NCI-H2107 treated with DMSO at 0.1 percent for 48 hours (cell line): ENCODE data around the gene MCC.

ENCODE experiments used
- DNase-seq: peaks from one replicate; lab custom pipeline; 2025; ENCODE audit not compliant: unreplicated experiment; lab: John Stamatoyannopoulos, UW

MCC gene

GRCh38 chr5:113325054-113325453 lies 163.2 kb downstream of the MCC start:
- no peak for DNase-seq

GRCh38 chr5:113321276-113321675 lies 167.0 kb downstream of the MCC start:
- DNase-seq = no peak

DNA sequence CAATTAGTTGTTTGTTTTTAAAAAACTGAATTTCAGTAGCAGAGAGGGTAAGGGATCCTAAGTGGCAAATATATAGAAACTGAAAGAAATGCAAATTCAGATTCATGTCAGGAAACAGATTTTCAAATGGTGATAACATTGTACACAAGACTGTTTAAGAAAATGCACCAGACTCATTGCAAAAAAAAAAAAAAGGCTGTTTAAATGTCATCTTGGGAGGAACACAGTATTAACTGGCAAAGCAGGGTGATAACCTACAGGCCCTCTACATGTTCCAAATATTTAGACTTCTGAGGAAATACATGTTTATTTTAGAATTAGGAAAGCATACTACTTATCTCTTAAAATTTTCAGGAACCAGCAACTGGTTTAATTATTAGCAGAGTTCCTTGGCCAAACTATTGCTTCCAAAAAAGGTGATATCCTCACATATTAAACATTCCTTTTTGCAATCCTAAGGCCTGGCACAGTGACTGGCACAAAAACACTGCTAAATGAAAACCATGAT lies 167.9 kb downstream of the MCC start:
- DNase-seq = no peak

DNA sequence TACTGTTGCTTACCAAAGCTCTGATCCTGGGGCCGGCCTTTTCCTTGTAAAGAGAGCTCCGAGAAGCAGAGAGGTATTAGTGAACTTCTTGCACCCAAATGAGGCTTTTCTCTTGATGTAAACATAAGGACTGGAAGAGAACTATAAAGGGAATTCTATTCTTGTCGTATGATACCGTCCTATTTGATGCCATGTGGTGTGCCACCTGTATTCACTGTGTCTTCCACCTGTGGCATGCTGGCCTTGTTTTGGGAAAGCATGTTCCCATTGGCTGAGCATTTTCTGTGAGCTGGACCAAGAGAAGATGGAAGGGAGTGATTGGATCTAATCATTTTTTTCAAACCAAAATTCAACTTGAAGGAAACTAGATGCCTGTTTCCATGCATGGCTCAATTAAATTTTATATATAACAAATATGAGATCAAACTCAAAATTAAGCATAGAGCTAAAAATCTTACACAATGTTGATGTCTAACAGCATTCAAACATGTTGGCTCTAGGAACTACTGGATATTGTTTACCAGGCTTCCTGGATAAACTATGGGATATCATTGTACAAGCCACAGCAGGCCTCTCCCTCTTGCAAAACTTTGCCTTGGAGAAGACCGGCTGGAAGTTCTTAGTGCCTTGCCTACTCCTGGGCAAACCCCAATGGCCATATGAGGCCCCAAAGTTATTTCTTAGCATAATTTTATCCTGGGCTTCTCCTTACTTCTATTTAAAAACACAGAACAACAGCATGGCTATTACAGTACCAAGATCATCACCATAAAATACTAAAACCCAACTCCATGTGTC lies 168.8 kb downstream of the MCC start:
- no peak for DNase-seq

- DNase-seq = no peak
Measured at GRCh38 chr5:113317636-113318035, 170.6 kb downstream of the MCC start.

GRCh38 chr5:113311301-113311700 lies 177.0 kb downstream of the MCC start:
- DNase-seq = no peak

DNA sequence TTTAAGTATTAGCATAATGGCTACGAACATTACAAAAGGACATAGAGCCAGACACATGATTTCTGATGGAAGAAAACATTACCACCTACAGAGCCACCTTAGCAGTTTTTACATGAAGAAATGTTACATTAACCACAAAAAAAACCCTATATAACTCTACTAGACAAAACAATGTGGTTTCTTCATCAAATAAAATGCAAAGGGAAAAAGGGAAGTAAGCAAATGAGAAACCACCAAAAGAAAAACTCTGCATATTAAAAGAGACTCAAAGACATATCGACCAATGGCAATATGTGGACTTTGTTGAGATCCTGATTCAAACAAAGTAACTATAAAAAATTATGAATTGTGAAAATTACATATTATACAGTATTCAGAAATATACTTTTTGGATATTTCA lies 186.1 kb downstream of the MCC start:
- DNase-seq = no peak

GRCh38 chr5:113299591-113299990 lies 188.7 kb downstream of the MCC start:
- no peak for DNase-seq

DNA sequence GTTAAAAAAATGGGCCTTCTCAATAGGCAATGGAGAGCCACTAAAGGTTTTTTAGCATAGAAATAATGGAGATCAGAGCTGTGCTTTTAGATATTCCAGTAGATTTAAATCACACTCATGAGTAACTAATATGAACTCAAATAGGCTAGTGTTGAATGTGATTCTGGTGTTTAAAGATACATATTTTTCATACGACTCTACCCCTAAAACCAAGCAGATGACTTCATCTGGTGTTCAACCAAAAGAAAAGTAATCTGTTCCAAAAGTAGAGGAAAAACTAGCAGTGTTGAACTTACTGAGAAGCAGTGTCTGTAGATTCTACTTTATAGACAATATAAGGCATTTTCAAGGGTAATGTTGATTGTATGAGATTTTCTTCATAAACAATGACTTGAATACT lies 191.6 kb downstream of the MCC start:
- DNase-seq = no peak

DNA sequence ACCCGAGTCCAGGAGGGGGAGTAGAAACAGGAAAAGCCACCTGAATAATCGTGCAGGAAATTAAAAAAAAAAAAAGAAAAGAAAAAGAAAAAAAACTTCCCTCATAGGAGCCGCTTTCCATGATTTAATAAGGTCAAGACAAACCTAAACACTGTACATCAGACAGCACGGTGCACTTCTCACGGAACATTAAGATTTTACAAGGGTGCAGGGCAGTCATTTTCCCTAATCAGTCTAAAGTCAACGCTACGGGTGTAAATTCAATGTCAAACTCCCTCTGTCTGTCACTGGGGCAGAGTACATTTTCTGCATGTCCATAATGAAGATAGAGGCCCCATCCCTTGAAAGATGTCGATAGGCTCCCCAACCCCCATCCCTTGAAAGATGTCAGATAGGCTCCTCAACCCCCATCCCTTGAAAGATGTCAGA lies 193.1 kb downstream of the MCC start:
- DNase-seq = no peak

DNA sequence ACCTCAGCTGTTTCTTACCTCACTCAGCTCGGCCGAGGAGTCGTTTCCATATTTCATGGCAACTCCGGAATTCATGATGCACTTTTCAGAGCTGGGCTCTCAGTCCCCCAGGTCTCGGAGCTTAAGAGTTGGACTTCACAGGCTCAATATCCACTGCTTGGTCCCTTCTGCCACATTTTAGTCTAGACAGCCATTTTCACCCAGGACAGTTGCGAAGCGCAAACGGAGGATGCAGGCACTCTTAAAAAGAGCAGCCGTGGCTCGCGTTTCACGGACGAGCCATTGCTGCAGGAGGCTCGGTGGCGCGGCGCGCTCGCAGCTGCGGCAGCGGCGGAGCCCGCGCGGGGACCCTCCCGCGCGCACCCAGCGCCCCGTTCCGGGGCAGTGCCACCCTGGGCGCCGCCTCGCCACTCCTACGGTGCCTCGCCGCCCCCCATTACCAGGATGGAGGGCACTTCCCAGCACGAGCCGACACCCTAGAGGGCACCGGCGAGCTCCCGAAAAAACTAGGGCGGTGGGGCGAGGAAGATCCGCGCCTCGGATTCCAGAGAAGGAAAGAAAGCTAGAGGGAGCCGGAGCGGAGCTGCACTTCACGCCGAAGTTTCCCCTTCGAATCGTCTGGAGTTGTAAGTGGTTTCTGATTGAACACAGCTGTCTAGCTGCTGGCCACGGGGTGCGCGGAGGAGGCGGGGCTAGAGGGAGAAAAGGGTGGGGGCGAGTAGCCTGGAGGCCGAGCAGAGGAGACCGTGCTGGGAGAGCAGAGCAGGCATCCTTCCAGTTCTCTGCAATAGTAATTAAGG lies 193.7 kb downstream of the MCC start:
- no peak for DNase-seq

GRCh38 chr5:113293975-113294310 lies 194.3 kb downstream of the MCC start:
- DNase-seq = no peak

DNA sequence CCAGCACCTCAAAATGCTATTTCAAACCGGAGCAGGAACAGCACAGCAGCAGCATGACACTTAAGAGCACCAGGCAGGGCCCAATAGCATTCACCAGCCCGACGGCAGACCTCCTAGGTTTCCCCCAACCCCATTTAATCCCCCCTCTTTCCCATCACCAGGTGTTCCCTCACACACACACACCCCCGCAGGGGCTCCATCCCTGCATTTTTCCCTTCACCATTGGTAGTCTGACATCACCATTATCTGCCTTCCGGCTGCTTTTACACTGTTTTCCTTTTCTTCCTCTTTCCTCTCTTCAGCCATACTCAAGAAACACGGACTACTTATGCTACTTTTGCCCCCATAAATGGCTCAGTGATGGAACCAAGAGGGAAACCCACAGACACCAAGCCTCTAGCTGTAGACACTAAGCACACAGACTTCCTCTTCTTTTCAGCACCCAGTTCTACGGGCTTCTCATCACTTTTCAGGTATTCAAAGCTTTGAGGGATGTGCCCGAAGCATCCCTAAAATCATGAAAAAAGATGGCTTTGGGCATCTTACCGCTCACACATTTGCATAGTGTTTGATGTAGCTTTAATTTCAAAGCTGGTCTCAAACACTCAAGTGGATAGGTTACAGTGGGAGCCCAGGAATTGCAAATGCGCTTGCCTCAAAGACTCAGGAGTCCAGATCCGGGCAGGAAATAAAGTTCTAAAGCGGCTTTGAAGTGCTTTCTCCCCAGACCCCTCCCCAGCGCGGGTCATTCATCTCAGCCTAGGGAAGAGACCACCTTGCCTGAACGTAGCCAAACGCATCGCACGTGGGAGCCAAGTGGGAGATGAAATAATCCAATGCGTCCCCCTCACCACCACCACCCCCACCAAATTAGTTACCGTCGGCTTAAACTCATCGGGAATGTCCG lies 194.9 kb downstream of the MCC start:
- no peak for DNase-seq

DNA sequence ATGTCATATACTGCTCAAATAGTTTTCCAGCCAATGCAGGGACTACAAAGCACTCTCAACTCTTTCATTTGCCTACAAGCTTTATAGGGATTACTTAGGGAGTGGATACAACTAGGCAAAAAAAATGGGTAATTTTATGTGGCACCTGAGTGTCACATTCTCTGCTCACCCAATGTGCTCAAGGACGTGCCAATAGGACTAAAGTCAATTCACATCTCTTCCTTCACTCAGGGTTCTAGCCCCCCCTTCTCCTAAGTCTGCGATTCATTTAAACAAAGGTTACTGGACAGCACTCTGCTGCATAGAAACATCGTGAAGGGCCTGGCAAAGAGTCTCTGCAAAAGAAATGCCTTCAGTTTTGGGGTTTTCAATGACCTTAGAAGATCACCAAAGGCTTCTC lies 195.8 kb downstream of the MCC start:
- DNase-seq = no peak

GRCh38 chr5:113283558-113283957 lies 204.7 kb downstream of the MCC start:
- DNase-seq = no peak

DNA sequence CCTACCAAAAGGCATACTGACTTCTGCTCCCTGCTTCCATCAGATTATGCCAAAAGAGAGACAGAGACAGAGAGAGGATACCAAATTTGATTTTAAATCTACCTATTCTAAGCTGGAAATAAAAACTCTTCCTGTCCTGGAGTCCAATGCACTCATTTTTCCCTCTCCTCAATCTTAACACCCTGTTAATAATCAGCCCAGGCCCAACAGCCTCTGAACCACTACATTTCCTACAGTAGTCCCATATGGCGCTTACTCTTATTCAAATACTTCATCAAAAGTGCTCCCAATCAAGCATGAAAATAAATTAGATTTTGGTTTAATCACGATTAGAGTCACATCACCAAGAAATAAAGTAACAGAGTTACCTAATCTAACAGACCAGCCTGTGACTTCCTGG lies 205.8 kb downstream of the MCC start:
- DNase-seq = no peak

DNA sequence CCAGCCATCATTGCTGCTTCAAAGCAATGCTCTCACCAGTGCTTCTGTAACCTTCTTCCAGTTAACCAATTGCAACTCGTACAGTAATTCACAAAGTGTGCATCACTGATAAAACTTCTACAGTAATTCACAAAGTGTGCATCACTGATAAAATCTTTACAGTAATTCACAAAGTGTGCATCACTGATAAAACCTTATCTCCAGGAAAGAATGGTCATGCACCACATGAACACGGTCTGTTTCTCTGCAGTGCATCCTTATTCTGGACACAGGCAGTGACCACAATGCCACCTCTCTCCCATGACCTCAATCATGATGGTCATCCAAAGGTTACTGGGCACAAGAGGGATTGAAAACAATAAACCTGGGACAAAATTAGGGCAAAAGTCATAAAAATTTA lies 207.1 kb downstream of the MCC start:
- DNase-seq = no peak

- DNase-seq = no peak
Measured at GRCh38 chr5:113280541-113280940, 207.7 kb downstream of the MCC start.

DNA sequence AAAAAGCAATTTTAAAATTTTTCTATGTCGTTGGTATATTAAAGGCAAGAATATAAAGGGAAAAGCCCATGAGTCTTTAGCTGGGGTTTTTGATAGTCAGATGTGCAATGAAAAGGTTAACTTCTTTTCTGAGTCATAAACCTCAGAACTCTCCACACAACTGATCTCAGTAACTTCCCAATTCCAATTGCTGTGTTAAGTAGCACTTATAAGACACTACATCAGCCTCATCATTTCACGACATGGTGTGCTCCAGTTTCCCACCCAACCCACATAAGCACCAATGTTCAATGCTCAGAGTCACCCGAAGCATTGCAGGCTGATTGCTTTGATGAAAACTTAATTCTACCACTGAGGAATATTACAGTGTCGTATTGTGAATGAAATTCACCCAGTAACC lies 209.3 kb downstream of the MCC start:
- no peak for DNase-seq

DNA sequence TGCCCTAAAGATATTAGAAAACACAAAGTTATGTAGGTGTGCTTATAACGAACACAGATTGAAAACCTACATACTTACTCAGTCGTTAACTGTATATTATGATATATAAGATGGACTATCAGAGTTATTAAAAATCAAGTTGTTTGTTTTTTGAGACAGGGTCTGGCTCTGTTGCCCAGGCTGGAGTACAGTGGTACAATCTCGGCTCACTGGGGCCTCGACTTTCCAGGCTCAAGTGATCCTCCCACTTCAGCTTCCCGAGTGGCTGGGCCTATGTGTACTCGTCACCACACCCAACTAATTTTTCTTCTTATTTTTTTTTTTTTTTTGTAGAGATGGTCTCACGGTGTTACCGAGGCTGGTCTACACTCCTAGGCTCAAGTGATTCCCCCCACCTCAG lies 211.8 kb downstream of the MCC start:
- no peak for DNase-seq

DNA sequence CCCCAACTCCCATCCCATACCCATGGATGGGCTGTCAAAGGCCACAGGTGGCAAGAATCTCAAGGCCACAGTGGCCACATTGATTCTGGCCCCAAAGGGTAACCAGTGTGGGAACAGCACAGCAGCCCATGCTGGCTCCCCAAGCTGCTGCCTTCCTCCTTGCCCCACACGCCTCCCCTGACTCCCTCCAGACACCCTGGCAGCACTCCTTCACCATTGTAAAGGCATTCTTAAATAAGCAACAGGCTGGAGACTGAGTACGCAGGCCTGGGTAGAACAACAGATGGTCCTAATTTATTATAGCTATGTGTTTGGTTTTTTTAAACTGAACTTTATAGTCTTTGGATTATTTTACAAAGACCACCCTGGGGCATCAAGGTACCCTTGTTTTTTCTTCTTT lies 212.3 kb downstream of the MCC start:
- no peak for DNase-seq
